ENCODE measurements around the gene POLRMT.

DNA sequence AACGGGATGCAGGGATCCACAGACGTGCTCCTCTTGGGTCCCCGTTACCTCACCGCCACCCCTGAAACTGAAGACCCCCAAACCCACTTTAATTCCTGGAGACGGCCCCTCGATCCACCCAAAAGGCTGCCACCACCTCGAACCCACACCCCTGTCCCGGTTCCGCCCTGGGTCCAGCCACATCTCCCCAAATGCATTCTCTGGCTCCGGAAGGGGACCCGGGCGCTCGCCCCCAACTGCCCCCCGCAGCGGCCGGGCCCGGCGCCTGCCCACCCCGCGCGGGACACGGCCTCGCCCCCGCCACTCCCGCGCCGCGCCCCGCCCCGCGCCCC lies 42.6 kb upstream of the POLRMT start:
- no peak for TF ChIP-seq ZNF266 (tag by site-specific recombination; IDR thresholded peaks at IDR 0.05; ENCODE audit: low read depth)
- TF ChIP-seq, protein P1, sequence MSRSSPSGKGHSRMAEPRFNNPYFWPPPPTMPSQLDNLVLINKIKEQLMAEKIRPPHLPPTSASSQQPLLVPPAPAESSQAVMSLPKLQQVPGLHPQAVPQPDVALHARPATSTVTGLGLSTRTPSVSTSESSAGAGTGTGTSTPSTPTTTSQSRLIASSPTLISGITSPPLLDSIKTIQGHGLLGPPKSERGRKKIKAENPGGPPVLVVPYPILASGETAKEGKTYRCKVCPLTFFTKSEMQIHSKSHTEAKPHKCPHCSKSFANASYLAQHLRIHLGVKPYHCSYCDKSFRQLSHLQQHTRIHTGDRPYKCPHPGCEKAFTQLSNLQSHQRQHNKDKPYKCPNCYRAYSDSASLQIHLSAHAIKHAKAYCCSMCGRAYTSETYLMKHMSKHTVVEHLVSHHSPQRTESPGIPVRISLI (tag by site-specific recombination; IDR thresholded peaks at IDR 0.05), result no peak
- TF ChIP-seq, protein P2, sequence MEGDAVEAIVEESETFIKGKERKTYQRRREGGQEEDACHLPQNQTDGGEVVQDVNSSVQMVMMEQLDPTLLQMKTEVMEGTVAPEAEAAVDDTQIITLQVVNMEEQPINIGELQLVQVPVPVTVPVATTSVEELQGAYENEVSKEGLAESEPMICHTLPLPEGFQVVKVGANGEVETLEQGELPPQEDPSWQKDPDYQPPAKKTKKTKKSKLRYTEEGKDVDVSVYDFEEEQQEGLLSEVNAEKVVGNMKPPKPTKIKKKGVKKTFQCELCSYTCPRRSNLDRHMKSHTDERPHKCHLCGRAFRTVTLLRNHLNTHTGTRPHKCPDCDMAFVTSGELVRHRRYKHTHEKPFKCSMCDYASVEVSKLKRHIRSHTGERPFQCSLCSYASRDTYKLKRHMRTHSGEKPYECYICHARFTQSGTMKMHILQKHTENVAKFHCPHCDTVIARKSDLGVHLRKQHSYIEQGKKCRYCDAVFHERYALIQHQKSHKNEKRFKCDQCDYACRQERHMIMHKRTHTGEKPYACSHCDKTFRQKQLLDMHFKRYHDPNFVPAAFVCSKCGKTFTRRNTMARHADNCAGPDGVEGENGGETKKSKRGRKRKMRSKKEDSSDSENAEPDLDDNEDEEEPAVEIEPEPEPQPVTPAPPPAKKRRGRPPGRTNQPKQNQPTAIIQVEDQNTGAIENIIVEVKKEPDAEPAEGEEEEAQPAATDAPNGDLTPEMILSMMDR (tag by site-specific recombination; IDR thresholded peaks at IDR 0.05), result no peak
- TF ChIP-seq BCL11B (tag by site-specific recombination; IDR thresholded peaks at IDR 0.05; ENCODE audit: low read depth), result no peak
- no peak for TF ChIP-seq KLF16 (tag by site-specific recombination; IDR thresholded peaks at IDR 0.05)
- TF ChIP-seq ZNF837 (tag by site-specific recombination; IDR thresholded peaks at IDR 0.05), result no peak
- no peak for TF ChIP-seq ZNF785 (tag by site-specific recombination; IDR thresholded peaks at IDR 0.05)
- TF ChIP-seq ZNF423 (tag by site-specific recombination; IDR thresholded peaks at IDR 0.05), result no peak
- TF ChIP-seq KLF7 (tag by site-specific recombination; IDR thresholded peaks at IDR 0.05; ENCODE audit: borderline replicate concordance), result no peak
- no peak for TF ChIP-seq TCF7L2 (IDR thresholded peaks at IDR 0.05; ENCODE audit: borderline replicate concordance, low read depth, low read length)
